H9 (cell line): Measurements from ENCODE around the gene ODAD3. TPM values are rescaled to one million over a fixed set of nuclear protein-coding genes. Genes with fewer than 3 reads are reported as not detected.
"Not testable (repeated sequence)": the region's sequence is repeated elsewhere in the genome, so short reads cannot be mapped to it uniquely, and the experiment has no call there.

Experiments
- DNase-seq: peaks from one replicate; pipeline ENCODE4 v3.0.0-alpha.2; 2017
- H2AFZ ChIP-seq: one replicate; pipeline ENCODE4 v1.6.1; 2013; ENCODE audit warnings: mild to moderate bottlenecking, low read length, control low read depth, moderate library complexity
- H2AK5ac ChIP-seq: 2 replicates; pipeline ENCODE4 v1.6.1; 2013; ENCODE audit warnings: low read length, control low read depth, mixed read lengths; ENCODE audit not compliant: insufficient read length
- H2BK120ac ChIP-seq: one replicate; pipeline ENCODE4 v1.6.1; 2013; ENCODE audit warnings: low read depth, mild to moderate bottlenecking, low read length, control low read depth, inconsistent platforms; ENCODE audit not compliant: poor library complexity, severe bottlenecking
- H2BK12ac ChIP-seq: 2 replicates; pipeline ENCODE4 v1.6.1; 2013; ENCODE audit warnings: low read length, control low read depth, mixed read lengths, low read depth; ENCODE audit not compliant: insufficient read length
- H2BK15ac ChIP-seq: 2 replicates; pipeline ENCODE4 v1.6.1; 2013; ENCODE audit warnings: low read depth, low read length, control low read depth
- H2BK20ac ChIP-seq: one replicate; pipeline ENCODE4 v1.6.1; 2013; ENCODE audit warnings: low read depth, mild to moderate bottlenecking, low read length, control low read depth, inconsistent platforms; ENCODE audit not compliant: poor library complexity, severe bottlenecking
- H2BK5ac ChIP-seq: 2 replicates; pipeline ENCODE4 v1.6.1; 2013; ENCODE audit warnings: low read length, control low read depth, mixed read lengths; ENCODE audit not compliant: insufficient read length
- H3K14ac ChIP-seq: 2 replicates; pipeline ENCODE4 v1.6.1; 2013; ENCODE audit warnings: low read length, control low read depth; ENCODE audit not compliant: insufficient read depth
- H3K18ac ChIP-seq: 2 replicates; pipeline ENCODE4 v1.6.1; 2013; ENCODE audit warnings: low read depth, mild to moderate bottlenecking, mixed read lengths, low read length, control low read depth; ENCODE audit not compliant: insufficient read length
- H3K23ac ChIP-seq: 2 replicates; pipeline ENCODE4 v1.6.1; 2013; ENCODE audit warnings: low read length, control low read depth, mixed read lengths, low read depth; ENCODE audit not compliant: insufficient read length
- H3K23me2 ChIP-seq: 2 replicates; pipeline ENCODE4 v1.6.1; 2013; ENCODE audit warnings: low read depth, mild to moderate bottlenecking, mixed read lengths, low read length, control low read depth; ENCODE audit not compliant: insufficient read length, poor library complexity, severe bottlenecking
- H3K27ac ChIP-seq: 2 replicates; pipeline ENCODE4 v1.5.1; 2013; ENCODE audit warnings: low read length, control low read depth, mixed read lengths, low read depth; ENCODE audit not compliant: insufficient read length
- H3K27me3 ChIP-seq: 2 replicates; pipeline ENCODE4 v1.6.1; 2013; ENCODE audit warnings: low read length, control low read depth, inconsistent platforms; ENCODE audit not compliant: insufficient read depth
- H3K4ac ChIP-seq: 2 replicates; pipeline ENCODE4 v1.6.1; 2013; ENCODE audit warnings: low read depth, mild to moderate bottlenecking, control low read depth, inconsistent platforms, low read length, moderate library complexity
- H3K4me1 ChIP-seq: 2 replicates; pipeline ENCODE4 v1.6.1; 2013; ENCODE audit warnings: low read length, control low read depth, inconsistent platforms; ENCODE audit not compliant: insufficient read depth
- H3K4me2 ChIP-seq: 2 replicates; pipeline ENCODE4 v1.6.1; 2013; ENCODE audit warnings: low read length, control low read depth, mixed read lengths; ENCODE audit not compliant: insufficient read length, insufficient read depth
- H3K56ac ChIP-seq: 2 replicates; pipeline ENCODE4 v1.6.1; 2013; ENCODE audit warnings: low read depth, mild to moderate bottlenecking, mixed read lengths, low read length, control low read depth; ENCODE audit not compliant: insufficient read length
- H3K79me1 ChIP-seq: 2 replicates; pipeline ENCODE4 v1.6.1; 2013; ENCODE audit warnings: low read depth, mild to moderate bottlenecking, moderate library complexity, low read length, control low read depth, inconsistent platforms; ENCODE audit not compliant: insufficient read depth, poor library complexity, severe bottlenecking
- H3K79me2 ChIP-seq: 2 replicates; pipeline ENCODE4 v1.6.1; 2013; ENCODE audit warnings: low read length, control low read depth, inconsistent platforms; ENCODE audit not compliant: insufficient read depth
- H3K9ac ChIP-seq: 2 replicates; pipeline ENCODE4 v1.6.1; 2013; ENCODE audit warnings: low read length, control low read depth, mixed read lengths; ENCODE audit not compliant: insufficient read length; ENCODE audit errors: extremely low read depth
- H3K9me3 ChIP-seq: one replicate; pipeline ENCODE4 v1.6.1; 2013; ENCODE audit warnings: low read depth, low read length, inconsistent platforms; ENCODE audit not compliant: control insufficient read depth
- H3T11ph ChIP-seq: one replicate; pipeline ENCODE4 v1.6.1; 2013; ENCODE audit warnings: mild to moderate bottlenecking, low read length, control low read depth, inconsistent platforms
- H4K20me1 ChIP-seq: one replicate; pipeline ENCODE4 v1.6.1; 2013; ENCODE audit not compliant: control insufficient read depth, insufficient read length, insufficient read depth
- H4K5ac ChIP-seq: 2 replicates; pipeline ENCODE4 v1.6.1; 2013; ENCODE audit warnings: low read depth, mild to moderate bottlenecking, mixed read lengths, low read length, control low read depth; ENCODE audit not compliant: insufficient read length
- H4K8ac ChIP-seq: replicated peaks from 2 replicates; pipeline ENCODE4 v1.6.1; 2013; ENCODE audit warnings: low read length, control low read depth, mixed read lengths, low read depth; ENCODE audit not compliant: insufficient read length
- H4K91ac ChIP-seq: 2 replicates; pipeline ENCODE4 v1.6.1; 2013; ENCODE audit warnings: low read depth, mild to moderate bottlenecking, moderate library complexity, mixed read lengths, low read length, control low read depth; ENCODE audit not compliant: insufficient read length
- H3K27ac Mint-ChIP-seq, 3 experiments: 2 replicates in 2 of 3; 3 replicates in 1 of 3; pipeline ENCODE4 v1.8.0; 2020 to 2021; ENCODE audit warnings: mixed read lengths in 3 of 3, mild to moderate bottlenecking in 1 of 3, moderate library complexity in 1 of 3
- H3K27me3 Mint-ChIP-seq: 2 replicates; pipeline ENCODE4 v1.8.0; 2021; ENCODE audit warnings: low read depth, mild to moderate bottlenecking, moderate library complexity, mixed read lengths
- H3K36me3 Mint-ChIP-seq, 3 experiments: 2 replicates in 2 of 3; 3 replicates in 1 of 3; pipeline ENCODE4 v1.8.0; 2020 to 2021; ENCODE audit warnings: low read depth in 3 of 3, mixed read lengths in 3 of 3; ENCODE audit not compliant: insufficient read depth in 1 of 3
- H3K4me1 Mint-ChIP-seq, 2 experiments: 2 replicates each; pipeline ENCODE4 v1.8.0; 2020; ENCODE audit warnings: mixed read lengths in 2 of 2
- H3K4me3 Mint-ChIP-seq, 2 experiments: 2 replicates in 1 of 2; 3 replicates in 1 of 2; pipeline ENCODE4 v1.8.0; 2020 to 2021; ENCODE audit warnings: mild to moderate bottlenecking in 2 of 2, mixed read lengths in 2 of 2, moderate library complexity in 1 of 2
- H3K9me3 Mint-ChIP-seq, 2 experiments: 2 replicates in 1 of 2; 3 replicates in 1 of 2; pipeline ENCODE4 v1.8.0; 2020; ENCODE audit warnings: mild to moderate bottlenecking in 2 of 2, mixed read lengths in 2 of 2, moderate library complexity in 1 of 2
- WGBS: extraction: QIAGEN DNeasy Blood & Tissue Kit; methylation state at CpG from one replicate; pipeline ENCODE4 v1.1.7; 2013; ENCODE audit warnings: missing lambda C conversion rate, low lambda C conversion rate, mixed read lengths; ENCODE audit not compliant: insufficient read length; ENCODE audit errors: extremely low coverage; 5-methylcytosine and 5-hydroxymethylcytosine counted together
- total RNA-seq: library from RNA; stranded (reverse); gene quantifications from 2 replicates; pipeline ENCODE4 v1.2.1, GENCODE V29; 2021
- TF ChIP-seq, protein P1 (sequence below): fragments of 200-600 bp; sonication (generic); conservative IDR thresholded peaks from 3 replicates; pipeline ENCODE4 v1.8.0; 2021; ENCODE audit warnings: antibody characterized with exemption, mild to moderate bottlenecking

The ODAD3 gene
- total RNA-seq, 1 experiment from 2014 or later: 2.5 TPM

DNA sequence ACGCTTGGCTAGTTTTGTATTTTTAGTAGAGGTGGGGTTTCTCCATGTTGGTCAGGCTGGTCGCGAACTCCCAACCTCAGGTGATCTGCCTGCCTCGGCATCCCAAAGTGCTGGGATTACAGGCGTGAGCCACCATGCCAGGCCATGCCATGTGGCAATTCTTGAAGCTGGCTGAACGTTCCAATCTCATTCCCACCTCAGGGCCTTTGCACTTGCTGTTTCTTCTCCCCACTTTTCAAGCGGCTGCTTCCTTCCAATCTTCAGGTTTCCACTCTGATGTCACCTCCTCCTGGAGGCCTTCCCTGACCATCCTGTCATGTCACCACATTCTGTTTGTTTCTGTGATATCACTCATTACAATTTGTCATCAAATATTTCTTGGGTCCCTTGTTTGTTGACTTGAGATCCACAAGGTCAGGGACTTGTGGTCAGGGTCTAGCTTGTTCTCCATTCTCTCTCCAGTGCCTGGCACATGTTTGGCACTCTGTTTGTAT lies 55.0 kb downstream of the ODAD3 start:
- H2BK20ac ChIP-seq: no peak overlapping the region
- no peak overlapping the region for H2AK5ac ChIP-seq
- H3K18ac ChIP-seq: no peak overlapping the region
- no peak overlapping the region for H3K14ac ChIP-seq
- no peak overlapping the region for H3K27ac ChIP-seq
- H2BK120ac ChIP-seq: no peak overlapping the region
- H3T11ph ChIP-seq: no peak overlapping the region
- H3K36me3 Mint-ChIP-seq: peaks cover 4 to 19% (median 18%) of the 10 kb centered on the region in 3 experiments; a peak in 6 of 7 replicates
- TF ChIP-seq, protein P1, sequence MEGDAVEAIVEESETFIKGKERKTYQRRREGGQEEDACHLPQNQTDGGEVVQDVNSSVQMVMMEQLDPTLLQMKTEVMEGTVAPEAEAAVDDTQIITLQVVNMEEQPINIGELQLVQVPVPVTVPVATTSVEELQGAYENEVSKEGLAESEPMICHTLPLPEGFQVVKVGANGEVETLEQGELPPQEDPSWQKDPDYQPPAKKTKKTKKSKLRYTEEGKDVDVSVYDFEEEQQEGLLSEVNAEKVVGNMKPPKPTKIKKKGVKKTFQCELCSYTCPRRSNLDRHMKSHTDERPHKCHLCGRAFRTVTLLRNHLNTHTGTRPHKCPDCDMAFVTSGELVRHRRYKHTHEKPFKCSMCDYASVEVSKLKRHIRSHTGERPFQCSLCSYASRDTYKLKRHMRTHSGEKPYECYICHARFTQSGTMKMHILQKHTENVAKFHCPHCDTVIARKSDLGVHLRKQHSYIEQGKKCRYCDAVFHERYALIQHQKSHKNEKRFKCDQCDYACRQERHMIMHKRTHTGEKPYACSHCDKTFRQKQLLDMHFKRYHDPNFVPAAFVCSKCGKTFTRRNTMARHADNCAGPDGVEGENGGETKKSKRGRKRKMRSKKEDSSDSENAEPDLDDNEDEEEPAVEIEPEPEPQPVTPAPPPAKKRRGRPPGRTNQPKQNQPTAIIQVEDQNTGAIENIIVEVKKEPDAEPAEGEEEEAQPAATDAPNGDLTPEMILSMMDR: no peak
- no CpG with 5 or more reads among the region's 7 CpGs for WGBS
- no peak overlapping the region for H4K91ac ChIP-seq
- peak overlapping the region; percentile 71 for H3K4me2 ChIP-seq
- peak overlapping the region; percentile 92 to 95 for H3K4me3 Mint-ChIP-seq
- H3K9ac ChIP-seq: no peak overlapping the region
- no peaks in the 10 kb centered on the region for H3K9me3 ChIP-seq
- no peak overlapping the region for H2AFZ ChIP-seq
- H3K4me1 Mint-ChIP-seq: peaks cover 15 to 36% of the 10 kb centered on the region in 2 experiments
- no peak for DNase-seq
- H3K23me2 ChIP-seq: peaks cover 18% of the 10 kb centered on the region
- H4K8ac ChIP-seq: no peak overlapping the region
- no peak overlapping the region for H2BK5ac ChIP-seq
- H3K79me2 ChIP-seq: no peaks in the 10 kb centered on the region
- H4K20me1 ChIP-seq: peaks cover 4% of the 10 kb centered on the region
- H3K27ac Mint-ChIP-seq: no peak overlapping the region; a peak in 2 of 7 replicates
- no peaks in the 10 kb centered on the region for H3K4me1 ChIP-seq
- no peaks in the 10 kb centered on the region for H3K27me3 ChIP-seq
- H3K27me3 Mint-ChIP-seq: peaks cover 2% of the 10 kb centered on the region; the same call in 1 of the 2 replicates
- H3K79me1 ChIP-seq: no peaks in the 10 kb centered on the region
- no peak overlapping the region for H3K23ac ChIP-seq
- no peak overlapping the region for H4K5ac ChIP-seq
- no peak overlapping the region for H2BK12ac ChIP-seq
- no peak overlapping the region for H2BK15ac ChIP-seq
- H3K9me3 Mint-ChIP-seq: no peaks in the 10 kb centered on the region
- no peak overlapping the region for H3K56ac ChIP-seq
- no peak overlapping the region for H3K4ac ChIP-seq

DNA sequence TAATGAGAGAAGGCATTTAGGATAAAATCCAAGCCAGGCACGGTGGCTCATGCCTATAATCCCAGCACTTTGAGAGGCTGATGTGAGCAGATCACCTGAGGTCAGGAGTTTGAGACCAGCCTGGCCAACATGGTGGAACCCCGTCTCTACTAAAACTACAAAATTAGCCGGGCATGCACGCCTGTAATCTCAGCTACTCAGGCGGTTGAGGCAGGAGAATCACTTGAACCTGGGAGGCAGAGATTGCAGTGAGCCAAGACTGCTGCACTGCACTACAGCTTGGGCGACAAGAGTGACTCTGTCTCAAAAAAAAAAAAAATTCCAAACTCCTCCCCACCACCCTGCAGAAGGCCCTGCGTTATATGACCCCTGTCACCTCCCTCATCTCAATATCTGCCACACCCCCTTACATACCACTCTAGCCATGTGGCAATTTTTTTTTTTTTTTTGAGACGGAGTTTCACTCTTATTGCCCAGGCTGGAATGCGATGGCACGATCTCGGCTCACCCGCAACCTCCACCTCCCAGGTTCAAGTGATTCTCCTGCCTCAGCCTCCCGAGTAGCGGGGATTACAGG lies 55.6 kb downstream of the ODAD3 start:
- peak overlapping the region in 1 of 2 experiments; percentile 26; a peak in 1 of 5 replicates for H3K4me3 Mint-ChIP-seq

More for the DNA sequence above, 55.6 kb downstream of the ODAD3 start:
- H3K27ac ChIP-seq, H3K27me3 ChIP-seq, H2AK5ac ChIP-seq, H3K4me2 ChIP-seq, H3K27ac Mint-ChIP-seq, H3K9me3 ChIP-seq, H2BK20ac ChIP-seq, DNase-seq, H4K8ac ChIP-seq, H4K91ac ChIP-seq, H4K5ac ChIP-seq, H3K56ac ChIP-seq, H2BK5ac ChIP-seq, H3K14ac ChIP-seq, H2BK12ac ChIP-seq, H3T11ph ChIP-seq, H3K4ac ChIP-seq, H3K9ac ChIP-seq, H3K79me2 ChIP-seq, H2BK120ac ChIP-seq, H3K27me3 Mint-ChIP-seq, H3K4me1 ChIP-seq, H3K18ac ChIP-seq, H3K9me3 Mint-ChIP-seq, H3K23ac ChIP-seq, H3K79me1 ChIP-seq, H4K20me1 ChIP-seq, H2AFZ ChIP-seq, H2BK15ac ChIP-seq: not testable (repeated sequence)
- no CpG with 5 or more reads among the region's 14 CpGs for WGBS
- peaks cover 4 to 19% (median 18%) of the 10 kb centered on the region in 3 experiments; a peak in 6 of 7 replicates for H3K36me3 Mint-ChIP-seq
- peaks cover 18% of the 10 kb centered on the region for H3K23me2 ChIP-seq
- peaks cover 15 to 31% of the 10 kb centered on the region in 2 experiments for H3K4me1 Mint-ChIP-seq
